Right atrium auricular region (tissue), 2 donors: Measurements from ENCODE around the gene MS4A6E. TPM values are rescaled to one million over a fixed set of nuclear protein-coding genes. Genes with fewer than 3 reads are reported as not detected.
"Not testable (repeated sequence)": the region's sequence is repeated elsewhere in the genome, so short reads cannot be mapped to it uniquely, and the experiment has no call there.

Experiments
- DNase-seq: peaks from one replicate; pipeline ENCODE4 v3.0.0-alpha.2; 2019; ENCODE audit warnings: low spot score
- H3K27ac ChIP-seq, 2 donors: fragments of 200-600 bp; sonication (generic); 1 replicate in 1 of 2; 2 replicates in 1 of 2; pipeline ENCODE4 v1.5.1; 2016 to 2019
- H3K27me3 ChIP-seq, 2 donors: fragments of 200-600 bp; sonication (generic); one replicate each; pipeline versions ENCODE4 v1.5.1 to v1.6.0; 2017 to 2019
- H3K36me3 ChIP-seq: fragments of 200-600 bp; sonication (generic); one replicate; pipeline ENCODE4 v1.5.1; 2016
- H3K4me1 ChIP-seq, 2 donors: fragments of 200-600 bp; sonication (generic); one replicate each; pipeline versions ENCODE4 v1.5.1 to v1.6.0; 2017 to 2019
- H3K4me3 ChIP-seq, 2 donors: fragments of 200-600 bp; sonication (generic); 1 replicate in 1 of 2; 2 replicates in 1 of 2; pipeline ENCODE4 v1.5.1; 2017 to 2019; ENCODE audit warnings: mild to moderate bottlenecking in 1 of 2, moderate library complexity in 1 of 2
- H3K9me3 ChIP-seq, 2 donors: fragments of 200-600 bp; sonication (generic); one replicate each; pipeline ENCODE4 v1.5.1; 2019
- CTCF ChIP-seq, 2 donors: fragments of 200-600 bp; sonication (generic); IDR thresholded peaks; one replicate each; pipeline ENCODE4 v1.5.1; 2019; ENCODE audit warnings: antibody characterized with exemption in 2 of 2
- total RNA-seq, 2 donors: library from RNA; depleted of rRNA; stranded (reverse); fragments of >200 nt; gene quantifications; one replicate each; pipeline ENCODE4 v1.1.0, GENCODE V29; 2016

MS4A6E gene
- total RNA-seq, 2 donors from 2014 or later: not detected

- Histone ChIP-seq H3K9me3 (peaks cover 0 to 12% of the 10 kb centered on the region in 2 donors), H3K36me3 (no peaks in the 10 kb centered on the region), H3K27me3 (no peaks in the 10 kb centered on the region), H3K4me1 (no peaks in the 10 kb centered on the region), H3K27ac (peak overlapping the region in 1 of 2 donors; percentile 27), H3K4me3 (no peak overlapping the region)
- DNase-seq: peak; percentile 78
- peak; percentile 34 to 77 for TF ChIP-seq CTCF (IDR thresholded peaks at IDR 0.05)
These were observed 36.8 kb downstream of the MS4A6E start for GRCh38 chr11:60363542-60364470.

DNA sequence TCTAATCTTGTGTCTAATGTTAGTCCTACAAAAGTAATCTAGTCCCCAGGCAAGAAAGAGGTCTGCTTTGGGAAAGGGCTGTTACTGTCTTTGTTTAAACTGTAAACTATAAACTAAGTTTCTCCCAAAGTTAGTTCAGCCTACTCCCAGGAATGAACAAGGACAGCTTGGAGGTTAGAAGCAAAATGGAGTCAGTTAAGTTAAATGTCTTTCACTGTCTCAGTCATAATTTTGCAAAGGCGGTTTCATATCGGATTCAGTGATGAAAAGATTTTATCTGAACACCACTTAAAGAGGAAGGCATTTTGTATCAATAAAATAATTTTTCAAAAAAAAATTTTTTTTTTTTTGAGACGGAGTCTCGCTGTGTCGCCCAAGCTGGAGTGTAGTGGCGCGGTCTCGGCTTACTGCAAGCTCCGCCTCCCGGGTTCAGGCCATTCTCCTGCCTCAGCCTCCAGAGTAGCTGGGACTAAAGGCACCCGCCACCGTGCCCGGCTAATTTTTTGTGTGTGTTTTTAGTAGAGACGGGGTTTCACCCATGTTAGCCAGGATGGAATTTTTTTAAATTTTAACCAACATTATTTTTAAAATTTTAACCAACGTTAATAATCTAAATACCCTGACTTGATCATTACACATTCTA is 39.3 kb downstream of the MS4A6E start:
- not testable (repeated sequence) for DNase-seq, H3K4me3 ChIP-seq, H3K27ac ChIP-seq, H3K9me3 ChIP-seq, H3K4me1 ChIP-seq, H3K27me3 ChIP-seq, H3K36me3 ChIP-seq

- no peaks in the 10 kb centered on the region for H3K4me1 ChIP-seq
- H3K9me3 ChIP-seq: no peaks in the 10 kb centered on the region
- DNase-seq: no peak
- no peak overlapping the region for H3K4me3 ChIP-seq
- no peaks in the 10 kb centered on the region for H3K36me3 ChIP-seq
- no peaks in the 10 kb centered on the region for H3K27me3 ChIP-seq
- no peak overlapping the region for H3K27ac ChIP-seq
- no peak for TF ChIP-seq CTCF (IDR thresholded peaks at IDR 0.05)
These were observed 40.0 kb downstream of the MS4A6E start for GRCh38 chr11:60367009-60367408.

DNA sequence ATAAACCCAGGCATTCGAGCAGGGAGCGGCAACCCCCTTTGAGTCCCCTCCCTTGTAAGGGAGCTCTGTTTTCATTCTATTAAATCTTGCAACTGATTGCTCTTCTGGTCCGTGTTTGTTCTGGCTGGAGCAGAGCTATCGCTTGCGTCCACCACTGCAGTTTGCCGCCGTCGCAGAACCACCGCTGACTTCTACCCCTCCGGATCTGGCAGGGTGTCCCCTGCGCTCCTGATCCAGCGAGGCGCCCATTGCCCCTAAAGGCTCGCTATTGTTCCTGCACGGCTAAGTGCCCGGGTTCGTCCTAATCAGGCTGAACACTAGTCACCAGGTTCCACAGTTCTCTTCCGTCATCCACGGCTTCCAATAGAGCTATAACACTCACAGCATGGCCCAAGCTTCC is 40.8 kb downstream of the MS4A6E start:
- no peaks in the 10 kb centered on the region for H3K27me3 ChIP-seq
- no peak overlapping the region for H3K4me3 ChIP-seq
- TF ChIP-seq CTCF (IDR thresholded peaks at IDR 0.05): no peak
- H3K36me3 ChIP-seq: no peaks in the 10 kb centered on the region
- H3K4me1 ChIP-seq: no peaks in the 10 kb centered on the region
- no peaks in the 10 kb centered on the region for H3K9me3 ChIP-seq
- no peak for DNase-seq
- H3K27ac ChIP-seq: no peak overlapping the region

DNA sequence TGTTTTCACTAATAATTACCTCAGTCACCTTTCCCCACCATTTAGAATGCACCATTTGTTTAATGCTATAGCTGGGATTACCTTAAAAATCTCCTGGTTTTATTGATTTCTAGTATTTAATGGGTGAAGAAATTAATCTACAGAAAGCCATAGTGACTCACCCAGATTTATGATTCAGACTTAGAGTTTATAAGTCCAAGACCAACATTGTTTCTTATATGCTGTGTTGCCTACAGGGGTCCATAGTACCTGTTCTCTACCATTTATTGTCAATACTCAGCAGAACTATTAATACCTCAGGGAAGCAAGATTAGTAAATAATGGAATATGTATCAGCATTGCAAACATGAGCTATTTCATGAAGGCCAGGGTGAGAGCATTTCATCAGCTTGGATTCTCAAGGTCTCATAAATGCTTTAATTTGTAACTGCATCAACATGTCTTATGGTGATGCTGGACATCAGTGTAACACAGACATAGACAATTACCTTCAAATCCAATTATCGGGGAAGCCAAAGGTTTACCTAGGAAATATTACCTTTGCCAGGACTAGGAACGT is 43.3 kb downstream of the MS4A6E start:
- Histone ChIP-seq H3K4me1 (no peaks in the 10 kb centered on the region), H3K27ac (no peak overlapping the region), H3K27me3 (no peaks in the 10 kb centered on the region), H3K4me3 (no peak overlapping the region), H3K9me3 (no peaks in the 10 kb centered on the region), H3K36me3 (no peaks in the 10 kb centered on the region)
- no peak for TF ChIP-seq CTCF (IDR thresholded peaks at IDR 0.05)
- DNase-seq: no peak

DNA sequence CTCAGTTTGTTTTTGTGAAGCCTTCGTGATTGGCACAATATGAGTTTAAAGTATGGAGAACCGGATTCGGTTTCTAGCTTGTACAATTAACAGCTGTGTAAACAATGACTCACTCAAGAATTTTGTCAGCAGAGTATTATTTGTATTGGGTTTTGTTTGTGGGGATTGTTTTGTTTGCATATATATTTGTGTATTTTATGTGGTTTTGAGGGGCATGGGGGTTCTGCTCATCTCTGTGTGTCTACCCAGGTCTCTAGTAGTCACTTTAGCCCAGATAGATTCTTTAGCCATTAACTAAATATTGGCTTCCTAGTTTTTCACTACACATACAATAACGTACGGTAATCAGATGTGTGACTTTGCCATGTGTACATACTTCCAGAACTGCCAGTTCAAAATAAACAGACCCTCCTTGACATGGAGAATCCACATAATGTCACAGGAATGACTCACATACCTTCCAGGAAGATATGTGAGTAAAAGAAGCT is 43.8 kb downstream of the MS4A6E start:
- DNase-seq: no peak
- no peak overlapping the region for H3K4me3 ChIP-seq
- H3K4me1 ChIP-seq: no peaks in the 10 kb centered on the region
- H3K36me3 ChIP-seq: no peaks in the 10 kb centered on the region
- H3K27ac ChIP-seq: no peak overlapping the region
- no peaks in the 10 kb centered on the region for H3K9me3 ChIP-seq
- TF ChIP-seq CTCF (IDR thresholded peaks at IDR 0.05): no peak
- H3K27me3 ChIP-seq: no peaks in the 10 kb centered on the region
